GM12873 (cell line): ENCODE results near the gene DCTN5.

Source experiments
- TF ChIP-seq, protein P1 (sequence below): IDR thresholded peaks from 2 replicates; pipeline ENCODE4 v1.5.1; 2012; ENCODE audit warnings: low read depth, mild to moderate bottlenecking, moderate library complexity, low read length, control low read depth; ENCODE audit not compliant: insufficient read depth; ENCODE audit errors: missing control alignments

The DCTN5 gene

GRCh38 chr16:23668225-23668624 is 27.0 kb downstream of the DCTN5 start:
- TF ChIP-seq, protein P1, sequence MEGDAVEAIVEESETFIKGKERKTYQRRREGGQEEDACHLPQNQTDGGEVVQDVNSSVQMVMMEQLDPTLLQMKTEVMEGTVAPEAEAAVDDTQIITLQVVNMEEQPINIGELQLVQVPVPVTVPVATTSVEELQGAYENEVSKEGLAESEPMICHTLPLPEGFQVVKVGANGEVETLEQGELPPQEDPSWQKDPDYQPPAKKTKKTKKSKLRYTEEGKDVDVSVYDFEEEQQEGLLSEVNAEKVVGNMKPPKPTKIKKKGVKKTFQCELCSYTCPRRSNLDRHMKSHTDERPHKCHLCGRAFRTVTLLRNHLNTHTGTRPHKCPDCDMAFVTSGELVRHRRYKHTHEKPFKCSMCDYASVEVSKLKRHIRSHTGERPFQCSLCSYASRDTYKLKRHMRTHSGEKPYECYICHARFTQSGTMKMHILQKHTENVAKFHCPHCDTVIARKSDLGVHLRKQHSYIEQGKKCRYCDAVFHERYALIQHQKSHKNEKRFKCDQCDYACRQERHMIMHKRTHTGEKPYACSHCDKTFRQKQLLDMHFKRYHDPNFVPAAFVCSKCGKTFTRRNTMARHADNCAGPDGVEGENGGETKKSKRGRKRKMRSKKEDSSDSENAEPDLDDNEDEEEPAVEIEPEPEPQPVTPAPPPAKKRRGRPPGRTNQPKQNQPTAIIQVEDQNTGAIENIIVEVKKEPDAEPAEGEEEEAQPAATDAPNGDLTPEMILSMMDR, result no peak

DNA sequence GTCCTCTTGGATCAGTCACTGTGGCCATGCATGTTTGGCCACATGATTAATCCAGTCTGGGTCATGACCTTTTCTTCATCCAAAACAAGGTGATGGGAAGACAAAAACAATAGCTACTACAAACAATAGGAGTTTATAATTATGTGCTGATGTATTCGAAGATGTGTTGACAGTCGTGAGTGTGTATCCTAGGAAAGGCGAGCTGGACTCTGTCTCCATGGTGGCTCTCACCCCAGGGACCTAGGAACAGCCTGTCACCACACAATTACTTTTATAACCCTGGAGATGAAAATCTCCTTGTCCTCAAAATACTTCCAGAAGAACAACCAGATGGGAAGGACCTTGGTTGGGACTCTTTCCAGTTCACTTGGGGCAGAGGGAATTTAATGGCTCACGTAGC is 27.6 kb downstream of the DCTN5 start:
- TF ChIP-seq, protein P1, result no peak

- TF ChIP-seq, protein P1, result no peak
Observed at GRCh38 chr16:23670137-23670776, 29.0 kb downstream of the DCTN5 start.

DNA sequence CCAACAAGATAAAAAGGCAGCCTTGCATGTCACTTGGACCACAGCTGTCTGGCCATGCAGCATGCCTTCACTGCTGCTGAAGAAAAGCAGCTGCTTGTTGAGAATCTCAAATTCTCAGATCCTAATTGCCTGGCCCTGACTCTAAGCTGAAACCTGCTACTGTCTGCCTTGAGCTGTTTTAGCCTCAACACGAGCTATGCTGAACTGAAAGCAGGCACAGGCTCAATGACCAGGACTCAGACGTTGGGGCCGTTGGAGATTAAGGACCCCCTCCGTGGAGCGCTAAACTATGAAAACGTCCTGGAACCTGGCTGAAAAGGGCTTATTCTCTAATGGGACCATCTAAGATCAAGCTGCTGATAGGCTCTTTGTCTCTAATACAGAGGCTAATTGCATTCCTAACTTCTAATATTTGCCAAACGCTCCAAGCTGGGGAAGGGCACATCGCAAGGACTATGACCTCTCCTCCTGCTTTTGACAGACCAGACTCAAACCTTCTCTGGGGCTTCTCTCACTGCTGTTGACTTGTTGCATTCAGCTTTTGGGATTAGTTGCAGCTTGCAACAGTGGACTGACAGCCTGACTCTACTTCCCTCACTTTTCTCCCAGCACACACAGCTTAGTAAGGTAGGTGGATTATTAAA is 32.8 kb downstream of the DCTN5 start:
- TF ChIP-seq, protein P1, result no peak

- TF ChIP-seq, protein P1, result no peak
Observed at GRCh38 chr16:23676924-23677480, 35.7 kb downstream of the DCTN5 start.

DNA sequence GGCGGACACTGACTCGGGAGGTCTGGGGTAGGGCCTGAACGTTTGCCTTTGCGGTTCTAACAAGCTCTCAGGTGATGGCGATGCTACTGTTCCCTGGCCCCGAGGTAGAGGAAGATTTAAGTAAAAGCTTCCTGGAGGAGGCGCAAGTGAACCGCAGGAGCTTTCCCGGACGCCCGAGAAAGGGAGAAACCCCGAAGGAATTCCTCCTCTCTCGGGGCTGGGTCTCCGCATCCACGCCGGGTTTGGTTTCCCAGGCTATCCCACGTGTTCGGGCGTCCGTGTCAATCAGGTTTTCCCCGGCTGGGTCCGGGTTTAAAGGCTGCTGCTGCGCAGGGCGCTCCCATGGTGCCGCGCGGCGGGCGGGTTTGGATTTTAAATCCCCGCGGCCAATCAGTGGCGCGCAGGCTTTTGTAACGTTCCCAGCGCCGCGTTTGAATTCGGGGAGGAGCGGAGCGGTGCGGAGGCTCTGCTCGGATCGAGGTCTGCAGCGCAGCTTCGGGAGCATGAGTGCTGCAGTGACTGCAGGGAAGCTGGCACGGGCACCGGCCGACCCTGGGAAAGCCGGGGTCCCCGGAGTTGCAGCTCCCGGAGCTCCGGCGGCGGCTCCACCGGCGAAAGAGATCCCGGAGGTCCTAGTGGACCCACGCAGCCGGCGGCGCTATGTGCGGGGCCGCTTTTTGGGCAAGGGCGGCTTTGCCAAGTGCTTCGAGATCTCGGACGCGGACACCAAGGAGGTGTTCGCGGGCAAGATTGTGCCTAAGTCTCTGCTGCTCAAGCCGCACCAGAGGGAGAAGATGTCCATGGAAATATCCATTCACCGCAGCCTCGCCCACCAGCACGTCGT is 37.4 kb downstream of the DCTN5 start, which contains the start of gene PLK1:
PLK1 (plus strand) TSS at position 460 of the 844 bp plus-strand sequence; CDS start at position 504, 44 bp downstream.
- TF ChIP-seq, protein P1, result peak; percentile 36
